GM19468 (cell line): ENCODE data around the gene TMEM8B.

Experiments used
- ATAC-seq: cut with Tn5 transposase; IDR thresholded peaks from one replicate; pipeline ENCODE4 v1.9.1; 2021; ENCODE audit warnings: mild to moderate bottlenecking, moderate library complexity, moderate number of reproducible peaks; ENCODE audit not compliant: unreplicated experiment; ENCODE audit errors: extremely low read depth

The TMEM8B gene

DNA sequence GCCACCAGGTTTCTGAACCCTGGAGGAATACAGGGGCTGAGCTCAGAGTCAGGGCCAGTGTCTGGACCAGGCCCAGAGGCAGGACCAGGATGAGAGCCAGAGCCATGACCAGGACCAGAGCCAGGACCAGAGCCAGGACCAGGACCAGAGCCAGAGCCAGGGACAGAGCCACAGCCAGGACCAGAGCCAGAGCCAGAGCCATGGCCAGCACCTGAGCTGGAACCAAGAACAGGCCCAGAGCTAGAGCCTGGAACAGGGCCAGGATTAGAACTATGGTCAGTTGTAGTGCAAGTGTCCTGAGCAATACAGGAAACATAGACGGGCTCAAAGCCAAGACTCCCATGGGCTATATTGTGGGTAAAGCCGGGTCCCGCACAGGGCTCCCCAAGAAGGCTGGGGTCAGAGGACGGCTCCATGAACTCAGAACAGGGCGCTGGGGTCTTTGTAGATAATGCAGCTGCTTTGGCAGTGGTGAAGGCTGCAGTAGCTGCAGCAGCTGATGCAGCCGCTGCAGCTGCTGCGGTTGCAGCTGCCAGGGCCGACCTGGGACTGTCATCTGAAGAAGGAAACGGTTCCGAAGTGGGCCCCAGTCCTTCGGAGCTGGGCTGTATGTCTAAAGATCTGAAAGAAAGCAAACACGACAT lies 17.5 kb upstream of the TMEM8B start:
- ATAC-seq: no peak

DNA sequence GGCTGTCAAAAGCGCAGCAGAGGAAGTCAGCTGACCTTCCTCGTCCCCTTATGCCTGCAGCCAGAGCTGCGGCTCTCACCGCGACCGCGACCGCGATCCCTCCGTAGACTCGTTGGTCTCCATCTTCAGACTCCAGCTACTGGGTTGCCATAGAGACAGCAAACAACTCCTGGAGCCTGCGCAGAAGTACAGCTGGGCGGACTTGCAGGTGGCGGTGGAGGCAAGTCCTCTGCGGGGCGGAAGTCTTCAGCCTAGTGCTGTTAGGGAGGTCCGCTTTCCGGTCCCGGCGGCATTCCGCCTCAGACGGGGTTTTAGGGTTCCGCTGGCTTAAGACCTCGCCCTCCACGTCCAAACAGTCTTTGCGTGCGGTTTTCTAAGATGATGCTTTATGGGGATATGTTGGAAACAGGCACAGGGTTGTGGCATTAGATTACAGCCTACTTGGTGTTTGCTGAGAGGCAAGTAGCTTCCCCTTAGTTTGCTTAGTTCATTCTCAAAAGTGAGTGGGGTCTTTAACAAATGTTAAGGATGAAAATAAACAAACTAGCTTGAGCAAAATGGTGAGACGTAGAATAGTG lies 16.9 kb upstream of the TMEM8B start, which contains the start of gene SPAG8:
SPAG8 (minus strand) TSS at position 238 of the 578 bp plus-strand sequence; CDS start at position 123, 115 bp downstream.
- ATAC-seq: peak; percentile 62

DNA sequence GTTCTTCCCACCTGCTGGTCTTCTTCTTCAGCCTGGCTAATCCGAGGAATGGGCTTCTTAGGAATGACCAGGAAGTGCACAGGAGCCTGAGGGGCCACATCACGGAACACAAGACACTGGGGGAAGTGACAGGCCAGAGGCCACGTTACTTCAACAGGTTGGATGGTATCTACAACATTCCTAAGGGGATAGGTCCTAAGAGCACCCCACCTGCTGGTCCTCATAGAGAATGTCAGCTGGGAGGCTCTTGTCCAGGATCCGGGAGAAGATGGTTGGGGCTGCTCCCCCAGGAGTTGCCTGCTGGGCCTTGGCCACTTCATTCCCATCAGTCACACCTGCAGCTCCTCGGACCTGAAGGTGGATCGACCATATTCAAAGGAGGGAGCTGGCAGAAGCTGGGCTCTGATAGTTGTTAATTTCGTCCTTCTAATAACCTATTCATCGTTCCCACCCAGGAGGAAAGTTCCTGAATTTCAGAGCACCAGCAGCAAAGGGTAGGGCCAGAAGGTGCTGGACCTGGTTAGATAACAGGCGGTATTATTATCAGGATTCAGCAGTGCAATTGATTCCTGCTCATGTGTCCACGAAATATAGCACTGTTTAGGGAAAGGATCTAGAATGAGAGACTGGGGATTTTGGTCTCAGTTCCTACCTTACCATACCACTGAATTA lies 15.5 kb upstream of the TMEM8B start:
- no peak for ATAC-seq

DNA sequence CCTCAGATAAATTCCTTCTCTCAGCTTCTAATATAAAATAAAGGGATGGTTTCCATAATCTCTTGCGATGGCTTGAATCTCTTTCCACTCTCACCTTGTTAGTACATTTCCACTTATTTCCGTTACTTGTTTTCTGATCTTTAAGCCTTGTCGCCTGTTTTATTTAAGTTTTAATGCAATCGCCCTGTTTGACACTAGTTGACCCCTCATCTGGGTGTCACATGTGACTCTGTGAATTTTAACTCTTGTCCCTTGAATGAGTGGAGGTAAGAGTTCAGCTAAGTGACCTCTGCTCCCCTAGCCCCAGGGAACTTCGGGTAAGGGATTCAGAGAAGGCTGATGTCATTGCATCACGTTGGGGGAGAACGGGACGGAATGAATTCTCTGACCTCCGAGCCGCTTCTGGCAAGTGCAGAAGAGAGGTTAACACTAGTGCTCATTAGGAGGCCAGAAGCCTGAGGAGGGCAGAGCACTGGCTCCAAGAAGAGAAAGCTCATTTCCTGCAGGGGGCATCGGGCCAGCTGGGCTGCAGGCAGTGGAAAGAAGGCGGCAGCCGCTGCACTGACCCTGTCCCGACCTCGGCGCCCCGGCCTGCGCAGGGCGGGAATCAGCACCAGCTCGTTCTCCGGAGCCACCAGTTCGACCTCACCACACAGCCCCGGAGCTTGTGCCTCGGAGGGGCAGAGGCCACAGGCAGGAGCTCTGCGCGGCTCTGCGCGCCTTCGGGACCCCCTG lies 14.8 kb upstream of the TMEM8B start:
- ATAC-seq: no peak

GRCh38 chr9:35814841-35815543 lies 14.0 kb upstream of the TMEM8B start, which contains the start of gene HINT2:
Gene HINT2 (minus strand): TSS chr9:35815042. CDS start chr9:35814979, 63 bp downstream.
- peak; percentile 50 for ATAC-seq

DNA sequence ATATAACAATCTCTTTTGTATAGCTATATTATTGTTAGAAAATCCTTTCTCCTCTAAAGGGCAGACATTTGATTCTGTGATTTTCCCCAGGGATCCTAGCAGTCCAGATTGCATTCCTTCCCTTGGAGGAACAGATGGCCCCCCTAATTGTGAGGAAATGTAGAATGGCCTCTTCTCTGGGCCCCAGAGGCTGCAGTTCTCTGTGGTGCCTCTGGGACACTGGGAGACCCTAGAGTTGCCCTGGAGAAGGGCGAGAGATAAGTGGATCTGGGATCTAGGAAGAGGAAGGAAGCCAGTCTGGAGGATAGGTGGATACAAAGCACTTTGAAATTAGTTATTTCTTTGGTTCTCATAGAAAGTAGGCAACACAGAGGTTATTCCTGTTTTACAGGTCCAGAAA lies 12.3 kb upstream of the TMEM8B start:
- ATAC-seq: no peak

DNA sequence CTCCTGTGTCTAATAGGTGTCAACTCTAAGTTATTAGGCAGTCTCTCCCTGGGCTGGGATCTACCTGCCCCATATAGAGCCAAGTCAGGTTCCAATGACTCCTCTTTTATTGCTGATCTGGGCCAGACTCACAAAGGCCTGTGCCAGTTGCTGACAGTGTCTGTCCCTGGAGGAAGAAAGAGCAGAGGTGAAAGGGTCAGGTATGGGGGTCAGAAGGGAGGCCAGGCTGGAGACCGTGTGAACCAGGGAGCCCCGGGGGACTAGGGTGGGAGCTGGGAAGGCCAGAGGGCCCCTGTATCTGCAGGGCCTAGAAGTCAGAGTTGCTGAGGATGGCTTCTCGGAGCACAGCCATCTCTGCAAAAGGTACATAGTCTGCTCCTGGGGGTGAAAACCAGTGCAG lies 10.7 kb upstream of the TMEM8B start:
- ATAC-seq: no peak

DNA sequence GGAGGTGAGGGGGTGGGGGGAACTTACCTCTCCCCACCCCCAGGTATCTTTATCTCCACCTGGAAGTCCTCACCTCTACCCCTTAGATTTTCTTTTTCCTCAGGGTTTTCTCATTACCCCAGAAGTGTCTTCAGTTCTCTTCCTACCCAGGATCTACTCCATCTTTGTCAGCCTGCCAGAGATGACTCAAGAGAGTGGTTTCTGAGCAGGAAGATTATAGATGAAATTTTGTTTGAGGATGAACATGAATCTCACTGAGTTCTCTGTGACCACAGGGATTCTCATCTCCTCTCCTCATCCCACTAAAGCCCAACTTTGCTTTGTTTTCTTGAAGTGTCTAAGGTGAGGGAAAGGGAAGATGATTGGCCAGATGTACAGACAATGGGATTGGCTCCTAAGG lies 9.0 kb upstream of the TMEM8B start:
- ATAC-seq: no peak

DNA sequence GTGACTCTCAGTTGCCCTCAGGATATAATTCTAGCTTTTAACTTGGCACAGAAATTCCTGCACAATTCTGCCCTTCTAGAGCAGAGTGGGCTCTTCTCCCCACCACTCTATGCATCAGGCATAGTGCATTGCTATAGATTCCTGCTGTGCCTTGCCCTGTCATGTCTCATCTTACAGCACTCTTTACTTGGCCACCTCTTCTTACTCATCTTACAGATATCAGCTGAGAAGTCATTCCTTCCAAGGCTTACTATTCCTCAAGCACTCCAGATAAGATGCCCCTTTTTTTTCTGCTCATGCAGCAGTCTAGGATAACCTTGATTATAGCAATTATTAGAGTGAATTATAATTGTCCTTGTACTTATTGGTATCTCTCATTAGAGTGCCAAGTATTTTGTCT lies 6.1 kb upstream of the TMEM8B start:
- ATAC-seq: no peak

- no peak for ATAC-seq
Measured at GRCh38 chr9:35826071-35826701, 2.8 kb upstream of the TMEM8B start.

GRCh38 chr9:35827486-35827885 lies 1.5 kb upstream of the TMEM8B start:
- ATAC-seq: no peak

DNA sequence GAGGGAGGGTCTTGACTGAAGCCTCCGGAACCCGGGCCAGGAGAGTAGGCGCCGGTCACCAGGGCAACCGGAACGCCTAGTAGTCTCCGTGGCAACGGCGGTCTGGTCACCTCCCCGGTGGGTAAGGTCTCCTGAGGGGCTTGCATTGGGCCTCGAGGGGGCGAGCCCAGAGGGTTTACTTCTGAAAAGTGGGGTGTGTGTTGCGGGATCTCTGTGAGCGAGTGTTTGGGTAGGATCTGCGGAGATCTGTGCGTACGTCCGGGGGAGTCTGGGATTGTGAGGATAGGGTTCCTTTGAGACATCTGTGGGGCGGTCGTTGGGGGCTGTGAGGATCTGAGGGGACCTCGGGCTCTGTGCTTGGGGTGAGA lies 328 bp upstream of the TMEM8B start, which contains the start of gene FAM221B:
FAM221B (minus strand) TSS at position 17 of the 368 bp plus-strand sequence. CDS start 2,571 bp downstream, outside the sequence.
- ATAC-seq: no peak

- no peak for ATAC-seq
Measured at GRCh38 chr9:35829764-35830096, 702 bp downstream of the TMEM8B start.

DNA sequence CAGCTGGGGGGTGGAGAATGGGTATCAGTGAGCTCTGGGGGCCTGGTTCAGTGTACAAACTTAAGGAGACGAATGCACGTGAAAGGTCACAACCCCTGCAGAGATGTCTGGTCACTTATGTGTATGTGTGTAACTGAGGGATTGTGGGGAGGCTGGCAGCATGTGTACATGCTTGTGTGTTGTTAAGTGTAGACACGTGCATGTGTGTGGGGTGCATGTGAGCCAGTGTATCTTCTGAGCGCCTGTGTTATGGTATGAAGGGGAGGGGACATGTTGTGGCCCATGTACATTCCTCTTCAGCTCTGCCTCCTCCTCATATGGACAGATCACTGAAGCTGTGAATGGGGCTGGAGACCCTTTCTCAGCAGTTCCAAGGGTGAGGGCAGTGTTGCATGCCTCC lies 2.0 kb downstream of the TMEM8B start:
- ATAC-seq: no peak

DNA sequence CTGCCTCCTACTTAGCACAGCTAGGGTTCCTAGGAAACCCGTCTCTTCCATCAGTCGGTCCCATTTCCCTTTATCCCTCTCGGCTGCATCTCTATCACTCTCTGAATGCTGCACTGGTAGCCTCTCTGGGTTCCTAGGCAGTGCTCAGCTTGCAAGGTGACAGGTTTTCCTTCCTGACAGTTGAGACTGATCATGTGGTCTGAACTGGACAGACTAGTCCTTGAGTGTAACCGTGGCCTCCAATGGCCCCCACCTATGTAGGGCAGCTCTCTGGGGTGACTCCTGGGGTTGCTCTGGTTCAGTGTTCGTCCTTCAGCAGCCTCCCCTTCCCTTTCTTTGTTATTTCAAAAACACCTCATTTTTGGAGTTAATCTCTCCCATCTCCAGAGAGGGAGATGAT lies 3.8 kb downstream of the TMEM8B start:
- no peak for ATAC-seq

DNA sequence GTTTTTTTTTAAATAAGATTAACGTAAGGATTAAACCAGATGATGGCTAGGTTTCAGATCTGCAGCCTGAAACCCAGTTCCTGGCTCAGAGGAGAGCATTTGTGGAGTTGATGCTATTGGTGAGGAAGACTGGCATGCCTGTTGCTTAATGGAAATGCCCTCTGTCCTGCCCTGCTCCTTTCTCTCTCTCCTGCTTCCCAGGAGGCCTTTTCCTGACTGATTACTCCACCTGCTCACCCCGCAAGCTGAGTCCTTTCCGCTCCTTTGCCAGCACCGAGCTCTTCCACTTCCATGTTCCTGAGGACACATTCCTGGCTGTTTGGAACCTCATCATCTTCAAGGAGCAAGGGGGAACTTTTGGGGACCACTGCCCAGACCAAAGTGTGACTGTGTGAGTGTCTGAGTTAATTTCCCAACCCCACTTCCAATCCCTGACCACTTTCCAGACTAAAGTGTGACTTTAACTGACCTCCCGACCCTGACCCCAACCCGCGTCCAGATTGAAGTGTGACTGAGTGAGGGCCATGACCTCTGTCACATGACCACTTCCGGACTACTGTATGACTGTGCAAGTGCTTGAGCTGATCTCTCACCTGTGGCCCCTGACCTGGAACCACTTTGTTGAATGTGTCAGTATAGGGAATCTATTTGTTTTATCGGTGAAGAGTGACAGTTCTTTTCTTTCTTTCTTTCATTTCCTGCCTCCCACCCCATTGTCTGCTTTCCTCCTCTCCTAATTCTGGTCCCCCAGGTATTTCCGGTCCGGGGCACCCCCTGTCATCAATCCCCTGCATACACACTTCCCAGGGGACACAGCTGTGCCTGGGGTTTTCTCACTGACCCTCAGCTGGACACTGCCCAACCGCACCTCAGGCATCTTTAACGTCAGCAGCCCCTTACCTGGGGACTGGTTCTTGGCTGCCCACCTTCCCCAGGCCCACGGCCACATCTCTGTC lies 5.5 kb downstream of the TMEM8B start:
- no peak for ATAC-seq

- no peak for ATAC-seq
Measured at GRCh38 chr9:35835216-35835632, 6.2 kb downstream of the TMEM8B start.

DNA sequence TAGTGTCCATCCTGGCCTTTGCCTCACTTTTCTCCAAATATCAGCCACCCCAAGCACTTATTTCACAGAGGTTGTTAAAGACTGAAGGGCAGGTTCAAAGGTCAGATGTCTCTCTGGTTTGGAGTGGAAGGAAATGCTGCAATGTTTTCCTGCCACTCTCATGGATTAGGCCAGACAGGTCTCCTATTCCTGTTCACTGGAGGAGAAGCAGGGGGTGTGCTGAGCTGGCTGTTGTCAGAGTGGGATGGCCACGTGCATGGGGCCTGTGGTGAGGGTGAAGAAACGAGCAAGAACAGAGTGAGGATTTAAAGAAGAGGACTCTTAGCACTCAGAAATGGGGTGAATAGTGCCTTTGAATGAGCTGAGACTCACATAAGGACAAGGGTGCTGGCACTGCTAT lies 6.7 kb downstream of the TMEM8B start:
- ATAC-seq: no peak

DNA sequence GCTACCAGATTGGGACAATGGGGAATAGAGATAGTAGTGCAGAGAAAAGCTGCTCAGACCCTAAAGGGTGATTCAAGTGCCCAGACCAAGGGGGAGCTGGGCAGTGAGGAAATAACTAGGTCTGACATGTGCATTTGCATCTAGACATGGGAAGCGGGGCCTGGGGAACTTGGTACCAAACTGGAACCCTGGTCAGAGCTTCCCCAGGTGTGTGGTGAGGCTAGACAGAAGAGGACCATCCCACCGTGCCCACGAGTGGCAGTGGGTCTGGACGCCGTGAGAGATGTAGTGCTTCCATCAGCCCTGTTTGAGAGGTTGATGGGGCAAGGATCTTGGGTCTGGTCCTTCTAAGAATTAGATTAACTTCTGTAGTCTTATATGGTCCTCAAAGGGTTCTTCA lies 7.6 kb downstream of the TMEM8B start:
- no peak for ATAC-seq
